Stimulated activated CD4-positive, alpha-beta T cell treated with anti-CD3 and anti-CD28 coated beads, Interleukin-12 subunit alpha, Interleukin-12 subunit beta, amount 100 ng/mL, for 48 hours (primary cell): ENCODE data around the gene ANKRD13C.

Source experiments
- DNase-seq, 3 donors: peaks; one replicate each; pipeline ENCODE4 v3.0.0-alpha.2; 2020; ENCODE audit warnings: low read depth in 2 of 3, low spot score in 1 of 3

ANKRD13C gene

GRCh38 chr1:70221238-70222121 lies 133.0 kb downstream of the ANKRD13C start, which contains the start of gene SRSF11:
SRSF11 (plus strand) TSS chr1:70221380; CDS start chr1:70221637, 257 bp downstream.
- DNase-seq, result peak; percentile 94 to 96 (median 95)

GRCh38 chr1:70220517-70221237 lies 133.8 kb downstream of the ANKRD13C start:
- no peak for DNase-seq

GRCh38 chr1:70220015-70220414 lies 134.5 kb downstream of the ANKRD13C start:
- DNase-seq, result no peak

GRCh38 chr1:70211541-70211940 lies 143.0 kb downstream of the ANKRD13C start:
- DNase-seq, result no peak

- DNase-seq, result no peak
Observed at GRCh38 chr1:70210820-70211219, 143.7 kb downstream of the ANKRD13C start.
